ENCODE results near the gene NUMB.

NUMB gene

GRCh38 chr14:73232984-73233383 is 225.4 kb downstream of the NUMB start:
- H3K27me3 Mint-ChIP-seq = peaks cover 40% of the 10 kb centered on the region

GRCh38 chr14:73231981-73232851 is 226.1 kb downstream of the NUMB start:
- Mint-ChIP-seq H3K4me1 (peaks cover 22% of the 10 kb centered on the region), H3K27ac (no peak overlapping the region), H3K9me3 (no peaks in the 10 kb centered on the region), H3K27me3 (peaks cover 37% of the 10 kb centered on the region), H3K4me3 (no peak overlapping the region), H3K36me3 (peaks cover 7% of the 10 kb centered on the region)
- ATAC-seq = peak; percentile 21

More at GRCh38 chr14:73232984-73233383, 225.4 kb downstream of the NUMB start:
- peaks cover 24% of the 10 kb centered on the region for H3K4me1 Mint-ChIP-seq
- H3K4me3 Mint-ChIP-seq = no peak overlapping the region
- no peaks in the 10 kb centered on the region for H3K9me3 Mint-ChIP-seq
- no peak overlapping the region for H3K27ac Mint-ChIP-seq
- ATAC-seq = no peak
- peaks cover 5% of the 10 kb centered on the region for H3K36me3 Mint-ChIP-seq

- Mint-ChIP-seq H3K9me3 (no peaks in the 10 kb centered on the region), H3K4me3 (no peak overlapping the region), H3K27ac (no peak overlapping the region), H3K4me1 (peaks cover under 1% of the 10 kb centered on the region), H3K27me3 (peaks cover 15% of the 10 kb centered on the region), H3K36me3 (peaks cover 13% of the 10 kb centered on the region)
- no peak for ATAC-seq
These were observed 228.3 kb downstream of the NUMB start for GRCh38 chr14:73230051-73230450.

GRCh38 chr14:73227812-73228781 is 230.2 kb downstream of the NUMB start:
- H3K4me3 Mint-ChIP-seq = no peak overlapping the region
- peaks cover 24% of the 10 kb centered on the region for H3K36me3 Mint-ChIP-seq
- no peaks in the 10 kb centered on the region for H3K27me3 Mint-ChIP-seq
- no peak for ATAC-seq
- H3K27ac Mint-ChIP-seq = no peak overlapping the region
- no peaks in the 10 kb centered on the region for H3K9me3 Mint-ChIP-seq
- H3K4me1 Mint-ChIP-seq = peaks cover 3% of the 10 kb centered on the region

GRCh38 chr14:73225496-73225895 is 232.8 kb downstream of the NUMB start:
- H3K36me3 Mint-ChIP-seq = peaks cover 49% of the 10 kb centered on the region
- H3K4me3 Mint-ChIP-seq = no peak overlapping the region
- H3K9me3 Mint-ChIP-seq = no peaks in the 10 kb centered on the region
- ATAC-seq = no peak
- no peak overlapping the region for H3K27ac Mint-ChIP-seq
- H3K27me3 Mint-ChIP-seq = no peaks in the 10 kb centered on the region
- peaks cover 20% of the 10 kb centered on the region for H3K4me1 Mint-ChIP-seq

All from stimulated activated memory B cell treated with anti-CD40 and anti-IgM and Interleukin-4, amounts not matched to agents 10 μg/mL and 1 μg/mL and 100 μg/mL, for 72 hours (primary cell).